Measurements from ENCODE around the gene ARRB2. TPM values are rescaled to one million over a fixed set of nuclear protein-coding genes. Genes with fewer than 3 reads are reported as not detected.

ARRB2 gene
- total and polyA plus RNA-seq, 2 of the 13 experiments (the other 11 are each of a cell fraction or from before 2014, with no cell fraction given), result 21.5 to 49.2 TPM

- TF ChIP-seq AKNA (CRISPR knock-in tag; IDR thresholded peaks at IDR 0.05; ENCODE audit: borderline replicate concordance) (no peak), RFX1 (IDR thresholded peaks at IDR 0.05) (no peak), ZMYM2 (CRISPR knock-in tag; IDR thresholded peaks at IDR 0.05) (peak; percentile 54; the same call in 1 of the 2 replicates), ZNF672 (CRISPR knock-in tag; IDR thresholded peaks at IDR 0.05) (no peak), ADNP (CRISPR knock-in tag; IDR thresholded peaks at IDR 0.05) (no peak), ZNF687 (CRISPR knock-in tag; IDR thresholded peaks at IDR 0.05) (peak; percentile 98), TGIF2 (CRISPR knock-in tag; IDR thresholded peaks at IDR 0.05) (no peak), HINFP (CRISPR knock-in tag; IDR thresholded peaks at IDR 0.05; ENCODE audit: low read depth) (peak; percentile 87; the same call in 1 of the 2 replicates), ZNF510 (CRISPR knock-in tag; IDR thresholded peaks at IDR 0.05; ENCODE audit: low read depth) (no peak), ZBTB14 (CRISPR knock-in tag; IDR thresholded peaks at IDR 0.05) (no peak), ZNF225 (CRISPR knock-in tag; IDR thresholded peaks at IDR 0.05) (no peak), LCORL (IDR thresholded peaks at IDR 0.05) (no peak; the same call in 1 of the 2 replicates), LCORL (CRISPR knock-in tag; IDR thresholded peaks at IDR 0.05) (peak; percentile 69; the same call in 1 of the 2 replicates), POLR2A (IDR thresholded peaks at IDR 0.05; ENCODE audit: insufficient read depth in 1 of 2, low read depth in 2 of 2, low read length in 2 of 2) (peak; percentile 50 to 69; a peak in 3 of 4 replicates), ZNF180 (CRISPR knock-in tag; IDR thresholded peaks at IDR 0.05; ENCODE audit: borderline replicate concordance, low read depth) (no peak)
Observed at GRCh38 chr17:4721203-4722135, 11.0 kb downstream of the ARRB2 start (continued).

Measured in HepG2 (cell line).